ENCODE measurements around the gene ALDH1A2.
"Not testable (repeated sequence)": the region's sequence is repeated elsewhere in the genome, so short reads cannot be mapped to it uniquely, and the experiment has no call there.

ALDH1A2 gene

GRCh38 chr15:58081891-58082290, 16.4 kb upstream of the ALDH1A2 start:
- no peak for TF ChIP-seq CTCF (IDR thresholded peaks at IDR 0.05; ENCODE audit: borderline replicate concordance, insufficient read depth, low read depth, low read length)
- no peak overlapping the region for H3K4me3 ChIP-seq (ENCODE audit: low read depth, low read length)

- no peak overlapping the region for H3K4me3 ChIP-seq (ENCODE audit: low read depth, low read length)
- TF ChIP-seq CTCF (IDR thresholded peaks at IDR 0.05; ENCODE audit: borderline replicate concordance, insufficient read depth, low read depth, low read length): no peak
Observed at GRCh38 chr15:58081456-58081855, 15.9 kb upstream of the ALDH1A2 start.

- H3K4me3 ChIP-seq (ENCODE audit: low read depth, low read length): not testable (repeated sequence)
Observed at GRCh38 chr15:58080959-58081358, 15.4 kb upstream of the ALDH1A2 start.

GRCh38 chr15:58080398-58080797, 14.9 kb upstream of the ALDH1A2 start:
- no peak for TF ChIP-seq CTCF (IDR thresholded peaks at IDR 0.05; ENCODE audit: borderline replicate concordance, insufficient read depth, low read depth, low read length)
- H3K4me3 ChIP-seq (ENCODE audit: low read depth, low read length): no peak overlapping the region

- no peak overlapping the region for H3K4me3 ChIP-seq (ENCODE audit: low read depth, low read length)
- TF ChIP-seq CTCF (IDR thresholded peaks at IDR 0.05; ENCODE audit: borderline replicate concordance, insufficient read depth, low read depth, low read length): no peak
Observed at GRCh38 chr15:58078591-58078990, 13.1 kb upstream of the ALDH1A2 start.

GRCh38 chr15:58077427-58077826, 11.9 kb upstream of the ALDH1A2 start:
- no peak overlapping the region for H3K4me3 ChIP-seq (ENCODE audit: low read depth, low read length)
- TF ChIP-seq CTCF (IDR thresholded peaks at IDR 0.05; ENCODE audit: borderline replicate concordance, insufficient read depth, low read depth, low read length): no peak

- H3K4me3 ChIP-seq (ENCODE audit: low read depth, low read length): no peak overlapping the region
- TF ChIP-seq CTCF (IDR thresholded peaks at IDR 0.05; ENCODE audit: borderline replicate concordance, insufficient read depth, low read depth, low read length): no peak
Observed at GRCh38 chr15:58074452-58074851, 8.9 kb upstream of the ALDH1A2 start.

GRCh38 chr15:58070801-58071418, 5.4 kb upstream of the ALDH1A2 start:
- peak; percentile 77; the same call in 1 of the 2 replicates for TF ChIP-seq CTCF (IDR thresholded peaks at IDR 0.05; ENCODE audit: borderline replicate concordance, insufficient read depth, low read depth, low read length)
- H3K4me3 ChIP-seq (ENCODE audit: low read depth, low read length): no peak overlapping the region

Data from GM12875 (cell line).